GM10266 (cell line): ENCODE measurements around the gene EFTUD2.

Source experiments
- DNase-seq: peaks from one replicate; pipeline ENCODE4 v3.0.0; 2012; ENCODE audit errors: extremely low spot score
- TF ChIP-seq, protein P1 (sequence below): IDR thresholded peaks from 2 replicates; pipeline ENCODE4 v1.5.1; 2012; ENCODE audit warnings: mild to moderate bottlenecking, low read depth; ENCODE audit not compliant: control insufficient read depth, insufficient read depth; ENCODE audit errors: missing control alignments

The EFTUD2 gene

GRCh38 chr17:44940317-44940716 lies 41.1 kb upstream of the EFTUD2 start:
- DNase-seq: no peak
- TF ChIP-seq, protein P1, sequence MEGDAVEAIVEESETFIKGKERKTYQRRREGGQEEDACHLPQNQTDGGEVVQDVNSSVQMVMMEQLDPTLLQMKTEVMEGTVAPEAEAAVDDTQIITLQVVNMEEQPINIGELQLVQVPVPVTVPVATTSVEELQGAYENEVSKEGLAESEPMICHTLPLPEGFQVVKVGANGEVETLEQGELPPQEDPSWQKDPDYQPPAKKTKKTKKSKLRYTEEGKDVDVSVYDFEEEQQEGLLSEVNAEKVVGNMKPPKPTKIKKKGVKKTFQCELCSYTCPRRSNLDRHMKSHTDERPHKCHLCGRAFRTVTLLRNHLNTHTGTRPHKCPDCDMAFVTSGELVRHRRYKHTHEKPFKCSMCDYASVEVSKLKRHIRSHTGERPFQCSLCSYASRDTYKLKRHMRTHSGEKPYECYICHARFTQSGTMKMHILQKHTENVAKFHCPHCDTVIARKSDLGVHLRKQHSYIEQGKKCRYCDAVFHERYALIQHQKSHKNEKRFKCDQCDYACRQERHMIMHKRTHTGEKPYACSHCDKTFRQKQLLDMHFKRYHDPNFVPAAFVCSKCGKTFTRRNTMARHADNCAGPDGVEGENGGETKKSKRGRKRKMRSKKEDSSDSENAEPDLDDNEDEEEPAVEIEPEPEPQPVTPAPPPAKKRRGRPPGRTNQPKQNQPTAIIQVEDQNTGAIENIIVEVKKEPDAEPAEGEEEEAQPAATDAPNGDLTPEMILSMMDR: no peak

DNA sequence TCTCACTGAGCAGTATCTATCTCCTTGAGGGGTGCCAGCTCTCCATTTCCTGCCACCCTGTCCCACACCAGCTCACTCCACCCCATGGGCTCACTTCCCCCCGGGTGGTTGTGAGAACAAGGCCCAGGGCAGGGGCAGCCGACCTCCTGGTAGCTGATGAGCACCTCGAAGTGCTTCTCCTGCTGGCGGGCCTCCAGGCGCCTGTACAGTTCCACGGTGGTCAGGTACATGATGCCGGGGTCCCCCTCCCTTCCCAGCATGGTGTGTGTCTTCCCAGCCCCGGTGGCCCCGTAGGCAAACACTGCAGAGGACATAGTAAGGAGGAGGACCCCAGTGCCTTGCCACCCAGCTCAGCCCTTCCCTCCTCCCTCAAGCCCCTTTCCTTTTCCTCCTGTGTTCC lies 35.9 kb upstream of the EFTUD2 start:
- no peak for DNase-seq
- TF ChIP-seq, protein P1: no peak

GRCh38 chr17:44934745-44935105 lies 35.5 kb upstream of the EFTUD2 start:
- DNase-seq: no peak
- TF ChIP-seq, protein P1: no peak

DNA sequence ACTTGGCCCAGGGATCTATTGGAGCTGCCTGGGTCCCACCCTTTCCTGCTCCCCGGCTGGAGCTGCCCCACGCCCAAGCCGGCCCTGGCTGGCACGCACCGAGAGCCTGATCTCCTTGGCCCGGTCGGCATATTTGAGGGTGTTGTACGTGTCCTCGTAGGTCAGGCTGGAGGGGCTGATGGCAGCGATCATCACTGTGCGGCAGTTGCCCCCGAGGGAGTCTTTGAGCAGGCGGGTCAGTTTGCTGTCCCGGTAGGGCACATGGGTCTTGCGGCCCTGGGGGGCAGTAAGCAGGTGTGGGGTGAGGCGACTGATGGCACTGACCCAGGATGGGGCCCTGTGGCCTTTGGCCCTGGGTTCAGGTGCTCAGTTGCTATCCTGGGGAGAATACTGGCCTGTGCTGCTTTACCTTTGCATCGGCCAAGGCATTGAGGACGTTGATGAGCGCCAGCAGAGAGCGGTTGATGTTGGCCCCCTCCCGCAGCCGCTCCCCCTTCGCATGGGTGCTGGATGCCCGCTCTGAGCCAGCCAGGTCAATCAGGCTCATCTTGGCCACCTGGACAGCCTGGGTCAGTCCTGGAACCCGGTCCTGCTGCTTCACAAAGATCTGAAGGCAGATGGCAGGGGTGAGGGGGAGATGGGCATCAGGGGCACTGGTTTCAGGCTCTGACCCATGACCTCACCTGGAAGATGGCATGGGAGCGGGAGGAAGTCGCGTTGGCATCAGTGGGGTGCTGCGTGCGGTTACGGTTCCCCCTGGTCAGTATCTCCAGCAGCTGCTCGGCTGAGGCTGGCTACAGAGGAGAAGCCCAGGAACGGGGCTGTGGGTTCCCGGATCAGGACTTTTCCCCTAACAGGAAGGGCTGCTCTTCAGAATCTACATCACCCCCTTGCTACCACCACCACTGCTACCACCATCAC lies 34.8 kb upstream of the EFTUD2 start:
- DNase-seq: no peak
- TF ChIP-seq, protein P1: no peak

DNA sequence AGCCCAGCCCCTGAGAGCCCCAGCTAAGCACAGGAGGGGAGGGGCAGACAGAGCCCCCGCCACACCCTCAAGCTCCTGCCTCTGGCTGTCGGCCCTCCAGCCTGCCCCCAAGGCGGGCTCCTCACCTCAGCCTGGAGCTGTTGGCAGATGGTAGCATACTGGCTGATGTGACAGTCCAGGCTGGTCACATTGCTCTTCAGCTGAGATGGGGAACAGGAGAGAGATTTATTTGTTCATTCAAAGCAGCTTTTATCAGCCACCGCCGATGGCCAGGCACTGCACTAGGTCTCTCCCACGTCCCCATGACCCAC lies 33.5 kb upstream of the EFTUD2 start:
- DNase-seq: no peak
- TF ChIP-seq, protein P1: no peak

GRCh38 chr17:44932096-44932786 lies 33.0 kb upstream of the EFTUD2 start:
- DNase-seq: no peak
- TF ChIP-seq, protein P1: no peak

DNA sequence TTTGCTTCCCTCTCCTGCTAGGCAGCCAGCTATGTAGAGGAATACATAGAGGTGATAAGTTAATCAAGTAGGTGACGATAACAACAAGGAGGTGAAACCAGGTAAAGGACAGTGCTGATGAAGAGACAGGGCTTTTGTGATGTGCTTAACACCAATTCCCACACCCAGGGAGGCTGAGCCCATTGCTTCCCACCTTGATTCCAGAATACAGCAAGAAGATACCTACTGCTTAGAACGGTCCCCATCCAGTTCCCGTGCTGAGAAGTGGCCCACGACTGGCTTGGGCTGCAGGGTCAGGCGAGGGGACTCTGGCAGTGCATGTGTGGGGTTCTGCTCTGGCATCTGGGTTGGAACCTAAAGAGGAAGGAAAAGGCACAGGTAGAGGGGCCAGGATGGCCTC lies 32.1 kb upstream of the EFTUD2 start:
- TF ChIP-seq, protein P1: no peak
- no peak for DNase-seq
